H1 (cell line): Measurements from ENCODE around the gene MEIS2. TPM values are rescaled to one million over a fixed set of nuclear protein-coding genes. Genes with fewer than 3 reads are reported as not detected.

Experiments used
- CTCF ChIA-PET: fragments of 300-600 bp; sonication (Branson Sonifier 250); formaldehyde crosslinking; loops from one replicate; lab custom pipeline; 2021; ENCODE audit not compliant: partially characterized antibody; lab: Charles Lee
- POLR2A ChIA-PET: fragments of 300-600 bp; sonication (Branson Sonifier 250); formaldehyde crosslinking; loops from one replicate; lab custom pipeline; 2021; ENCODE audit warnings: inconsistent platforms; ENCODE audit not compliant: partially characterized antibody; lab: Charles Lee
- DNase-seq, 2 experiments: peaks; one replicate each; pipeline versions ENCODE4 v3.0.0 to v3.0.0-alpha.2; 2010 to 2022; ENCODE audit warnings: low spot score in 2 of 2, low read depth in 1 of 2, mixed read lengths in 1 of 2
- FAIRE-seq: peaks from 2 replicates; lab custom pipeline; 2011; peaks lifted over from hg19 to GRCh38; lab: Jason Lieb, UNC
- H2AFZ ChIP-seq: 2 replicates; pipeline ENCODE4 v1.8.1; 2012; ENCODE audit warnings: low read length, inconsistent platforms
- H2AK5ac ChIP-seq: 2 replicates; pipeline ENCODE4 v1.6.1; 2013; ENCODE audit warnings: low read depth, low read length
- H2BK120ac ChIP-seq: replicated peaks from 2 replicates; pipeline ENCODE3; 2013; ENCODE audit warnings: low read depth, low read length, inconsistent platforms
- H2BK12ac ChIP-seq: 2 replicates; pipeline ENCODE4 v1.6.1; 2013; ENCODE audit warnings: low read depth, low read length
- H2BK15ac ChIP-seq: 2 replicates; pipeline ENCODE4 v1.6.1; 2013; ENCODE audit warnings: low read length
- H2BK20ac ChIP-seq: 2 replicates; pipeline ENCODE4 v1.6.1; 2013; ENCODE audit warnings: low read length
- H2BK5ac ChIP-seq: 2 replicates; pipeline ENCODE4 v1.6.1; 2013; ENCODE audit warnings: low read depth, low read length
- H3K14ac ChIP-seq: 2 replicates; pipeline ENCODE4 v1.6.1; 2013; ENCODE audit warnings: inconsistent platforms; ENCODE audit not compliant: insufficient read length
- H3K18ac ChIP-seq: 2 replicates; pipeline ENCODE4 v1.6.1; 2013; ENCODE audit warnings: low read length; ENCODE audit errors: extremely low read depth
- H3K23ac ChIP-seq: 2 replicates; pipeline ENCODE4 v1.6.1; 2013; ENCODE audit warnings: inconsistent platforms; ENCODE audit not compliant: insufficient read length
- H3K23me2 ChIP-seq: 2 replicates; pipeline ENCODE4 v1.6.1; 2013; ENCODE audit warnings: low read depth, low read length
- H3K27ac ChIP-seq: 2 replicates; pipeline ENCODE4 v1.6.1; 2011; ENCODE audit warnings: low read depth, low read length, inconsistent platforms
- H3K27me3 ChIP-seq, 4 experiments: replicated peaks in 1 of 4; 1 replicate in 1 of 4; 2 replicates in 3 of 4; pipeline versions ENCODE4 v1.6.1 to v1.8.1; 2011 to 2013; ENCODE audit warnings: low read length in 3 of 4, mild to moderate bottlenecking in 3 of 4, inconsistent platforms in 2 of 4, mixed read lengths in 2 of 4, moderate library complexity in 1 of 4; ENCODE audit not compliant: control insufficient read depth in 3 of 4, insufficient read depth in 3 of 4; ENCODE audit errors: extremely low read depth in 1 of 4
- H3K36me3 ChIP-seq, 4 experiments: 2 replicates each; pipeline versions ENCODE4 v1.6.1 to v1.8.1; 2011 to 2013; ENCODE audit warnings: mild to moderate bottlenecking in 4 of 4, low read length in 3 of 4, moderate library complexity in 2 of 4, control low read depth in 1 of 4, inconsistent platforms in 1 of 4; ENCODE audit not compliant: insufficient read depth in 4 of 4, control insufficient read depth in 2 of 4
- H3K4ac ChIP-seq: replicated peaks from 2 replicates; pipeline ENCODE3; 2013; ENCODE audit warnings: low read length, low read depth, mixed read lengths, inconsistent platforms; ENCODE audit not compliant: insufficient read length
- H3K4me1 ChIP-seq, 4 experiments: replicated peaks in 1 of 4; 1 replicate in 1 of 4; 2 replicates in 3 of 4; pipeline versions ENCODE4 v1.6.1 to v1.8.1; 2011 to 2013; ENCODE audit warnings: low read length in 3 of 4, inconsistent platforms in 2 of 4, mixed read lengths in 1 of 4; ENCODE audit not compliant: insufficient read depth in 4 of 4, control insufficient read depth in 3 of 4
- H3K4me2 ChIP-seq, 2 experiments: 2 replicates each; pipeline versions ENCODE4 v1.6.1 to v1.8.1; 2011 to 2013; ENCODE audit warnings: low read depth in 2 of 2, low read length in 2 of 2, control low read depth in 1 of 2, inconsistent platforms in 1 of 2, mild to moderate bottlenecking in 1 of 2; ENCODE audit not compliant: insufficient read depth in 1 of 2
- H3K4me3 ChIP-seq, 4 experiments: fragments of 200-600, 300-600 bp in 1 of 4; sonication (generic), shearing (Covaris generic), sonication (Bioruptor Twin) in 1 of 4; 2 replicates each; pipeline versions ENCODE4 v1.5.1 to v1.8.1; 2011 to 2016; ENCODE audit warnings: low read length in 4 of 4, low read depth in 3 of 4, control low read depth in 2 of 4, inconsistent platforms in 2 of 4, mild to moderate bottlenecking in 2 of 4, mixed read lengths in 1 of 4, moderate library complexity in 1 of 4; ENCODE audit not compliant: insufficient read depth in 2 of 4; ENCODE audit errors: extremely low read depth in 1 of 4
- H3K56ac ChIP-seq: replicated peaks from 2 replicates; pipeline ENCODE3; 2013; ENCODE audit warnings: low read depth, mild to moderate bottlenecking, mixed read lengths, low read length, inconsistent platforms; ENCODE audit not compliant: insufficient read length
- H3K79me1 ChIP-seq: 2 replicates; pipeline ENCODE4 v1.6.1; 2013; ENCODE audit warnings: low read depth, low read length, control low read depth
- H3K79me2 ChIP-seq, 2 experiments: 2 replicates each; pipeline versions ENCODE4 v1.6.1 to v1.8.1; 2012 to 2013; ENCODE audit warnings: low read length in 2 of 2, mild to moderate bottlenecking in 2 of 2, inconsistent platforms in 1 of 2; ENCODE audit not compliant: insufficient read depth in 2 of 2, control insufficient read depth in 1 of 2
- H3K9ac ChIP-seq, 4 experiments: replicated peaks in 1 of 4; 1 replicate in 1 of 4; 2 replicates in 3 of 4; pipeline versions ENCODE4 v1.6.1 to v1.8.1; 2011 to 2013; ENCODE audit warnings: low read depth in 3 of 4, low read length in 3 of 4, control low read depth in 2 of 4, mild to moderate bottlenecking in 2 of 4, moderate library complexity in 2 of 4, inconsistent platforms in 1 of 4; ENCODE audit errors: extremely low read depth in 1 of 4
- H3K9me3 ChIP-seq, 2 experiments: 2 replicates each; pipeline versions ENCODE4 v1.6.1 to v1.8.1; 2012 to 2013; ENCODE audit warnings: mild to moderate bottlenecking in 2 of 2, moderate library complexity in 2 of 2, control low read depth in 1 of 2, inconsistent platforms in 1 of 2, low read depth in 1 of 2, low read length in 1 of 2, mixed read lengths in 1 of 2; ENCODE audit not compliant: insufficient read depth in 2 of 2
- H4K20me1 ChIP-seq, 2 experiments: replicated peaks in 1 of 2; 2 replicates each; pipeline versions ENCODE3 to v1.8.1; 2011 to 2013; ENCODE audit warnings: inconsistent platforms in 2 of 2, low read length in 2 of 2, mild to moderate bottlenecking in 1 of 2; ENCODE audit not compliant: insufficient read depth in 2 of 2, control insufficient read depth in 1 of 2
- H4K5ac ChIP-seq: 2 replicates; pipeline ENCODE4 v1.6.1; 2013; ENCODE audit warnings: low read length, low read depth, mixed read lengths, inconsistent platforms; ENCODE audit not compliant: insufficient read length
- H4K8ac ChIP-seq: 2 replicates; pipeline ENCODE4 v1.8.0; 2013; ENCODE audit warnings: mild to moderate bottlenecking, moderate library complexity, low read length, inconsistent platforms; ENCODE audit not compliant: insufficient read depth; ENCODE audit errors: extremely low read depth
- H4K91ac ChIP-seq: replicated peaks from 2 replicates; pipeline ENCODE3; 2013; ENCODE audit warnings: low read length, mixed read lengths, inconsistent platforms; ENCODE audit not compliant: insufficient read length
- ASH2L ChIP-seq: fragments of 200-600, 300-600 bp; sonication (generic); IDR thresholded peaks from one replicate; pipeline ENCODE4 v1.7.1; 2017; ENCODE audit warnings: low read length
- CHD2 ChIP-seq: IDR thresholded peaks from 2 replicates; pipeline ENCODE4 v1.6.1; 2012; ENCODE audit warnings: low read length, improper control_type of control experiment
- CREB1 ChIP-seq: IDR thresholded peaks from 2 replicates; pipeline ENCODE4 v1.6.1; 2012; ENCODE audit warnings: inconsistent platforms
- CTBP2 ChIP-seq: IDR thresholded peaks from 2 replicates; pipeline ENCODE4 v1.7.0; 2011; ENCODE audit warnings: borderline replicate concordance, mild to moderate bottlenecking, moderate library complexity, mixed read lengths, low read length; ENCODE audit not compliant: insufficient read depth, insufficient read length
- NRF1 ChIP-seq: IDR thresholded peaks from 2 replicates; pipeline ENCODE4 v1.6.1; 2011; ENCODE audit warnings: mild to moderate bottlenecking, low read depth, low read length, improper control_type of control experiment
- RFX5 ChIP-seq: IDR thresholded peaks from 2 replicates; pipeline ENCODE4 v1.6.1; 2011; ENCODE audit warnings: low read depth, low read length, improper control_type of control experiment, borderline replicate concordance
- RXRA ChIP-seq: IDR thresholded peaks from 2 replicates; pipeline ENCODE4 v1.6.1; 2011; ENCODE audit warnings: low read depth, mild to moderate bottlenecking, low read length, moderate library complexity; ENCODE audit not compliant: insufficient read depth
- SIX5 ChIP-seq: IDR thresholded peaks from 2 replicates; pipeline ENCODE4 v1.6.1; 2011; ENCODE audit warnings: mild to moderate bottlenecking, low read depth, low read length
- SP2 ChIP-seq: IDR thresholded peaks from 2 replicates; pipeline ENCODE4 v1.6.1; 2012; ENCODE audit warnings: mild to moderate bottlenecking, low read length, inconsistent platforms
- TBP ChIP-seq: IDR thresholded peaks from 2 replicates; pipeline ENCODE4 v1.6.1; 2011; ENCODE audit warnings: low read depth, low read length, improper control_type of control experiment
- TCF12 ChIP-seq: IDR thresholded peaks from 2 replicates; pipeline ENCODE4 v1.6.1; 2011; ENCODE audit warnings: low read depth, mild to moderate bottlenecking, low read length
- WGBS, 2 experiments: shearing (Covaris generic) in 1 of 2; methylation state at CpG; one replicate each; pipeline versions ENCODE4 v1.1.6 to v1.1.7; 2013 to 2015; ENCODE audit warnings: low lambda C conversion rate in 2 of 2, mixed read lengths in 2 of 2, inconsistent platforms in 1 of 2, low coverage in 1 of 2, missing lambda C conversion rate in 1 of 2; ENCODE audit not compliant: insufficient replicate concordance in 2 of 2, insufficient coverage in 1 of 2, insufficient read length in 1 of 2; ENCODE audit errors: extremely low coverage in 1 of 2, missing lambda C conversion rate in 1 of 2; 5-methylcytosine and 5-hydroxymethylcytosine counted together
- polyA plus RNA-seq, 7 experiments: library from polyadenylated mRNA; depleted of rRNA in 3 of 7; stranded (reverse) in 5 of 7; unstranded in 2 of 7; fragments of >200 nt in 5 of 7; fragments of 200-250 nt in 2 of 7; gene quantifications; 1 replicate in 5 of 7; 2 replicates in 1 of 7; 4 replicates in 1 of 7; pipeline versions ENCODE4 v1.2.1 to v1.2.3, GENCODE V29; 2011 to 2013; ENCODE audit warnings: missing spikeins in 2 of 7, mixed read lengths in 2 of 7
- total RNA-seq: library from RNA; stranded (reverse); fragmentation: NEBNext Ultra II Directional; extraction: Animal tissue kit (Norgen Biotek cat#: 25700); gene quantifications from 2 replicates; pipeline ENCODE4 v1.2.1, GENCODE V29; 2021
- TF ChIP-seq, protein P1 (sequence below), 3 experiments: IDR thresholded peaks; 1 replicate in 2 of 3; 2 replicates in 1 of 3; pipeline versions ENCODE4 v1.5.1 to v1.6.1; 2011; ENCODE audit warnings: low read length in 3 of 3, mild to moderate bottlenecking in 3 of 3, inconsistent platforms in 2 of 3, low read depth in 1 of 3, moderate library complexity in 1 of 3; ENCODE audit not compliant: insufficient read depth in 1 of 3; ENCODE audit errors: control extremely low read depth in 1 of 3
- TF ChIP-seq, protein P2 (sequence below): IDR thresholded peaks from 2 replicates; pipeline ENCODE4 v1.6.1; 2012; ENCODE audit warnings: inconsistent platforms

The MEIS2 gene
- total and polyA plus RNA-seq, 2 of the 8 experiments (the other 6 are each of a cell fraction or from before 2014, with no cell fraction given), result 0.22 to 1.2 TPM

DNA sequence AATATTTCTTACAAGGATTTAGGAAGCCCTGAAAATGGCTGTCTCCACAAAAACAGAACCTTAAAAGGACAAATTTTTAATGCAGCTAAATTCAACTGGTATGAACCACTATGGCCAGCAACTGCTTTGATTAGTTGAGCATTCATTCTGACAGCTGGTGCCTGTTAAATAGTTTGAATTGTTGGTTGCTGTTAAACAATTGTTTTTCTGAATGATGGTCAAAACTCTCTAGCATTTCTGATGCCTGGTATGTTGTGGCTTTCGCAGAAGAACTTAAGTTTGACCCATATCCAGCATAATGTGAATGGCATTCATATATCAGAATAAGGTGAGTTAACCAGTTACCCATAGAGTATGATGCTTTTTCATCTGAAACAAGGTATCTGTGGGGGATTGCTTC lies 138.4 kb downstream of the MEIS2 start:
- Histone ChIP-seq H2BK20ac (no peak overlapping the region), H4K5ac (no peak overlapping the region), H3K9me3 (no peaks in the 10 kb centered on the region), H3K4ac (no peak overlapping the region), H3K79me1 (no peaks in the 10 kb centered on the region), H3K27me3 (no peaks in the 10 kb centered on the region), H2BK5ac (no peak overlapping the region), H4K91ac (no peak overlapping the region), H3K56ac (no peak overlapping the region), H4K8ac (no peak overlapping the region), H2AK5ac (no peak overlapping the region), H3K36me3 (no peaks in the 10 kb centered on the region), H3K18ac (no peak overlapping the region), H4K20me1 (no peaks in the 10 kb centered on the region), H2BK12ac (no peak overlapping the region), H2BK15ac (no peak overlapping the region), H3K23ac (no peak overlapping the region), H3K23me2 (no peaks in the 10 kb centered on the region), H3K27ac (no peak overlapping the region), H3K4me2 (no peak overlapping the region), H3K79me2 (no peaks in the 10 kb centered on the region), H3K9ac (no peak overlapping the region), H2BK120ac (no peak overlapping the region), H3K4me1 (no peaks in the 10 kb centered on the region), H2AFZ (no peak overlapping the region), H3K4me3 (no peak overlapping the region), H3K14ac (no peak overlapping the region)
- TF ChIP-seq CREB1, result no peak
- TF ChIP-seq CHD2, result no peak
- TF ChIP-seq TBP, result no peak
- TF ChIP-seq, protein P1, sequence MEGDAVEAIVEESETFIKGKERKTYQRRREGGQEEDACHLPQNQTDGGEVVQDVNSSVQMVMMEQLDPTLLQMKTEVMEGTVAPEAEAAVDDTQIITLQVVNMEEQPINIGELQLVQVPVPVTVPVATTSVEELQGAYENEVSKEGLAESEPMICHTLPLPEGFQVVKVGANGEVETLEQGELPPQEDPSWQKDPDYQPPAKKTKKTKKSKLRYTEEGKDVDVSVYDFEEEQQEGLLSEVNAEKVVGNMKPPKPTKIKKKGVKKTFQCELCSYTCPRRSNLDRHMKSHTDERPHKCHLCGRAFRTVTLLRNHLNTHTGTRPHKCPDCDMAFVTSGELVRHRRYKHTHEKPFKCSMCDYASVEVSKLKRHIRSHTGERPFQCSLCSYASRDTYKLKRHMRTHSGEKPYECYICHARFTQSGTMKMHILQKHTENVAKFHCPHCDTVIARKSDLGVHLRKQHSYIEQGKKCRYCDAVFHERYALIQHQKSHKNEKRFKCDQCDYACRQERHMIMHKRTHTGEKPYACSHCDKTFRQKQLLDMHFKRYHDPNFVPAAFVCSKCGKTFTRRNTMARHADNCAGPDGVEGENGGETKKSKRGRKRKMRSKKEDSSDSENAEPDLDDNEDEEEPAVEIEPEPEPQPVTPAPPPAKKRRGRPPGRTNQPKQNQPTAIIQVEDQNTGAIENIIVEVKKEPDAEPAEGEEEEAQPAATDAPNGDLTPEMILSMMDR (IDR thresholded peaks at IDR 0.05; ENCODE audit: control extremely low read depth in 1 of 3, insufficient read depth in 1 of 3, low read depth in 1 of 3, low read length in 3 of 3), result no peak
- no peak for TF ChIP-seq NRF1
- TF ChIP-seq, protein P2, sequence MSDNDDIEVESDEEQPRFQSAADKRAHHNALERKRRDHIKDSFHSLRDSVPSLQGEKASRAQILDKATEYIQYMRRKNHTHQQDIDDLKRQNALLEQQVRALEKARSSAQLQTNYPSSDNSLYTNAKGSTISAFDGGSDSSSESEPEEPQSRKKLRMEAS, result no peak
- TF ChIP-seq CTBP2, result no peak
- no peak for TF ChIP-seq SIX5
- no peak for TF ChIP-seq TCF12
- TF ChIP-seq RXRA, result no peak
- no peak for TF ChIP-seq SP2
- TF ChIP-seq ASH2L, result no peak
- TF ChIP-seq RFX5, result no peak
- WGBS, 2 experiments, result 93% methylated on average over 1 of the region's 1 CpG; no CpG with 5 or more reads in 1 of the 2 experiments
- DNase-seq (no peak), FAIRE-seq (no peak)
- ChIA-PET POLR2A (no interaction called here), CTCF (no interaction called here)
